ENCODE results near the gene ZMYND11.

GRCh38 chr10:226018-226417 is 90.8 kb downstream of the ZMYND11 start:
- no peak for TF ChIP-seq EZH2 (IDR thresholded peaks at IDR 0.05; ENCODE audit: low read depth, low read length, severe bottlenecking)
- no peak for TF ChIP-seq POLR2A (IDR thresholded peaks at IDR 0.05; ENCODE audit: control extremely low read depth in 1 of 2, low read depth in 2 of 2, low read length in 2 of 2)
- TF ChIP-seq YY1 (IDR thresholded peaks at IDR 0.05; ENCODE audit: low read depth, low read length) = no peak
